ENCODE data around the gene ENPP3. TPM values are rescaled to one million over a fixed set of nuclear protein-coding genes. Genes with fewer than 3 reads are reported as not detected.

Gene ENPP3
- total RNA-seq, 1 donor from 2014 or later: not detected

DNA sequence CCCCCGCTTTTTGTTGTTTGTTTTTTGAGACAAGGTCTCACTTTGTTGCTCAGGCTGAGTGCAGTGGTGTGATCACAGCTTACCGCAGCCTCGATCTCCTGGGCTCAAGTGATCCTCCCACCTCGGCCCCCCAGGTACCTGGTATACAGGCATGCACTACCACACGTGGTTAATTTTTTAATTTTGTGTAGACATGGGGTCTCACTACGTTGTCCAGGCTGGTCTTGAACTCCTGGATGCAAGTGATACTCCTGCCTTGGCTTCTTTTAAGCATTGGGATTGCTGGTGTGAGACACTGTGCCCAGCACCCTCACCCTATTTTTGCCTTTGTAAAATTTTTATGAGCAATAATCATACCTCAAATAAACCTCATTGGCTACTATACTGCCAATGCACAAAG lies 5.5 kb downstream of the ENPP3 start:
- TF ChIP-seq, protein P1, sequence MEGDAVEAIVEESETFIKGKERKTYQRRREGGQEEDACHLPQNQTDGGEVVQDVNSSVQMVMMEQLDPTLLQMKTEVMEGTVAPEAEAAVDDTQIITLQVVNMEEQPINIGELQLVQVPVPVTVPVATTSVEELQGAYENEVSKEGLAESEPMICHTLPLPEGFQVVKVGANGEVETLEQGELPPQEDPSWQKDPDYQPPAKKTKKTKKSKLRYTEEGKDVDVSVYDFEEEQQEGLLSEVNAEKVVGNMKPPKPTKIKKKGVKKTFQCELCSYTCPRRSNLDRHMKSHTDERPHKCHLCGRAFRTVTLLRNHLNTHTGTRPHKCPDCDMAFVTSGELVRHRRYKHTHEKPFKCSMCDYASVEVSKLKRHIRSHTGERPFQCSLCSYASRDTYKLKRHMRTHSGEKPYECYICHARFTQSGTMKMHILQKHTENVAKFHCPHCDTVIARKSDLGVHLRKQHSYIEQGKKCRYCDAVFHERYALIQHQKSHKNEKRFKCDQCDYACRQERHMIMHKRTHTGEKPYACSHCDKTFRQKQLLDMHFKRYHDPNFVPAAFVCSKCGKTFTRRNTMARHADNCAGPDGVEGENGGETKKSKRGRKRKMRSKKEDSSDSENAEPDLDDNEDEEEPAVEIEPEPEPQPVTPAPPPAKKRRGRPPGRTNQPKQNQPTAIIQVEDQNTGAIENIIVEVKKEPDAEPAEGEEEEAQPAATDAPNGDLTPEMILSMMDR (IDR thresholded peaks at IDR 0.05): no peak
- no peaks in the 10 kb centered on the region for H3K9me3 Mint-ChIP-seq (ENCODE audit: unreplicated experiment)
- peaks cover 11% of the 10 kb centered on the region for H3K27me3 Mint-ChIP-seq (ENCODE audit: unreplicated experiment)
- H3K36me3 Mint-ChIP-seq (ENCODE audit: unreplicated experiment): no peaks in the 10 kb centered on the region
- peaks cover 3% of the 10 kb centered on the region for H3K4me1 Mint-ChIP-seq (ENCODE audit: unreplicated experiment)
- no peak for DNase-seq (ENCODE audit: extremely low spot score, unreplicated experiment)
- H3K4me3 Mint-ChIP-seq (ENCODE audit: unreplicated experiment): no peak overlapping the region
- no peak overlapping the region for H3K27ac Mint-ChIP-seq (ENCODE audit: unreplicated experiment)

DNA sequence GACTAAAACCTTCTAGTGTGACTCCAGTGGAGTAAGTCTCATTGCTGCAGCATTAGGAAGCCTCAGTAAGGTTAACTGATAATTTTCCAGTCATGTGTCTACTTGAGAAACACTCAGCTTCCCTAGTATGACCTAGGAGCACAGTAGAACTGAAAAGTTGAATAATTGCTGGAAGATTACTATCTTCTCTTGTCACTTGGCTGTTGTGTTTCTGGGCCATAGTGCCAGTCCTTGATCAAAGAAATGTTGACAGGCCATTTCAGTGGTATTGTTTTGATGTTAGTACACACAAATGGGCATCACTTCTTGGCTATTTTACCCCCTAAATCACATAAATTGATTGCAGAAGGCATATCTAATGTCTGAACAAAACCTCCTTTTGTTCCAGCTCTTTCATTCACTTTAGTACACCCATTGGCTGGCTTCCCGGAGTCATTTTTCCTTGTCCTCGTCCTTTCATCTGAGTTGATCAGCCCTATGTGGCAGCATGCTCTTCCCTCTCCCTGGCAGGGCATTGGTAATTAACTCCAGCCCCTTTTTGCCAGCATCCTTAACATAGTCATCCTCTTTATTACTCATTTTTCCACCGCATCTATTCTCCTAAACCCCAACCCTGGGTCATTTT lies 6.0 kb downstream of the ENPP3 start:
- Mint-ChIP-seq H3K9me3 (ENCODE audit: unreplicated experiment) (no peaks in the 10 kb centered on the region), H3K27me3 (ENCODE audit: unreplicated experiment) (peaks cover 13% of the 10 kb centered on the region), H3K4me1 (ENCODE audit: unreplicated experiment) (peaks cover under 1% of the 10 kb centered on the region), H3K27ac (ENCODE audit: unreplicated experiment) (no peak overlapping the region), H3K4me3 (ENCODE audit: unreplicated experiment) (no peak overlapping the region), H3K36me3 (ENCODE audit: unreplicated experiment) (no peaks in the 10 kb centered on the region)
- DNase-seq (ENCODE audit: extremely low spot score, unreplicated experiment): no peak
- TF ChIP-seq, protein P1 (IDR thresholded peaks at IDR 0.05): no peak

DNA sequence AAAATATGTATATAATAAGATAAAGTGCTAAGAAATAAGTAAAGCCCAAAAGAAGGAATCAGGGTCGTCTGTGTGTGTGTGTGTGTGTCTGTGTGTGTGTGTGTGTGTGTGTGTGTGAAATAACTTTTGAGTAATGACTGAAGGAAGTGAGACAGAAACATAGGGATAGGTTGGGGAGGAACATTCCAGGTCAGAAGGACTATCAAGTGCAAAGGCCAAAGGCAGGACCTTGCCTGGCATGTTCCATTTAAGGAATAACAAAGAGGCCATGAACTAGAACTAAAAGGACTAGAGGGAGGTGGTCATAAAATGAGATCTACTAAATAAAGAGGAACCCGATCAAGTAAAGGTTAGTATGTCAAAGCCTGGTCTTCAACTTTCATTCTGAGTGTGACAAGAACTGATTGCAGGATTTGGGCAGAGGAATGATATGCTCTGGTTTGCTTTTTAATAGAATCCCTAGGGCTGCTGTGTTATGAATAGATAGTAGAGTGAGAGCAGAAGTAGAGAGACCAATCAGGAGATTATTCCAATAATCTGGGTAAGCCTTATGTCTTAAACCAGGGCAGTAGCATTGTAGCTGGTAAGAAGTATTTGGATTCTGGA lies 6.9 kb downstream of the ENPP3 start:
- Mint-ChIP-seq H3K27me3 (ENCODE audit: unreplicated experiment) (peaks cover 13% of the 10 kb centered on the region), H3K4me1 (ENCODE audit: unreplicated experiment) (no peaks in the 10 kb centered on the region), H3K9me3 (ENCODE audit: unreplicated experiment) (no peaks in the 10 kb centered on the region), H3K36me3 (ENCODE audit: unreplicated experiment) (no peaks in the 10 kb centered on the region), H3K4me3 (ENCODE audit: unreplicated experiment) (no peak overlapping the region), H3K27ac (ENCODE audit: unreplicated experiment) (no peak overlapping the region)
- DNase-seq (ENCODE audit: extremely low spot score, unreplicated experiment): no peak
- TF ChIP-seq, protein P1 (IDR thresholded peaks at IDR 0.05): no peak

DNA sequence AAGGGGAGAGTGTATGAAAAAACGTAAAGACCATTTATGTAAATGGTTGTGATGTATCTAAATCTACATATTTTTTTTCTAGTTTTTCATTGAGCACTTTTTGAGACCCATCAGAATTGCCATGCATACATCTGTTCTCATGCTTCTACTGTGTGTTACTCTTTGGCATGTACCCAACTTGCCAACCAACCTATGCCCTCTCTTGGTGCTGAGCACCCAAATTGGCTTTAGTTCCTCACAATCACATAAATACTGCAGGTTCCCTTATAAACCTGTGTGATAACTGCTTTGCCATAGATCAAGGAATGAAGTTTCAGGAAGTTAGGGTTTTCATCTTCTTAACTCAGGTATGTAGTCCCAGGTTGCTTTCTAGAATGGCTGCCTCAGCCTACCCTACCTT lies 7.8 kb downstream of the ENPP3 start:
- DNase-seq (ENCODE audit: extremely low spot score, unreplicated experiment): no peak
- H3K9me3 Mint-ChIP-seq (ENCODE audit: unreplicated experiment): no peaks in the 10 kb centered on the region
- H3K4me3 Mint-ChIP-seq (ENCODE audit: unreplicated experiment): no peak overlapping the region
- no peaks in the 10 kb centered on the region for H3K4me1 Mint-ChIP-seq (ENCODE audit: unreplicated experiment)
- peaks cover 19% of the 10 kb centered on the region for H3K27me3 Mint-ChIP-seq (ENCODE audit: unreplicated experiment)
- H3K27ac Mint-ChIP-seq (ENCODE audit: unreplicated experiment): no peak overlapping the region
- TF ChIP-seq, protein P1 (IDR thresholded peaks at IDR 0.05): no peak
- H3K36me3 Mint-ChIP-seq (ENCODE audit: unreplicated experiment): no peaks in the 10 kb centered on the region

DNA sequence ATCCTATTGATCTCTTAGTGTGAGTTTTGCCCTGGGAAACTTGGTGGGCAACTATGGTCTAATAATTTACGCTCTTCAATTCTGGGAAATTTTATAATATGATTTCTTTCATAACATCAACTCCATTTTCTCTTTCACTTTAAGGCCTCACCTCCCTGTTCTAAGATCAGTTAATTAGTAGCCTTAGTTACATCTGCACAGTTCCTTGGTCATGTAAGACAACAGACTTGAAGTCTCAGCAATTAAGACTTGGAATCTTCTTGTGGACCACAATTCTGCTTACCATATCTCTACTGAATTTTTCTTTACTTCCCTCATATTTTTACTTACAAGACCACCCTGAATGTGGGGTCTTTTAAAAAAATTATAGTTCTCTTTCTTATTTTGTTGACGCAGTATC lies 8.7 kb downstream of the ENPP3 start:
- Mint-ChIP-seq H3K36me3 (ENCODE audit: unreplicated experiment) (no peaks in the 10 kb centered on the region), H3K27me3 (ENCODE audit: unreplicated experiment) (peaks cover 20% of the 10 kb centered on the region), H3K4me1 (ENCODE audit: unreplicated experiment) (no peaks in the 10 kb centered on the region), H3K4me3 (ENCODE audit: unreplicated experiment) (no peak overlapping the region), H3K9me3 (ENCODE audit: unreplicated experiment) (no peaks in the 10 kb centered on the region), H3K27ac (ENCODE audit: unreplicated experiment) (no peak overlapping the region)
- TF ChIP-seq, protein P1 (IDR thresholded peaks at IDR 0.05): no peak
- DNase-seq (ENCODE audit: extremely low spot score, unreplicated experiment): no peak

Measured in osteocyte (in vitro differentiated cells).